Fibroblast of lung (primary cell): ENCODE results near the gene TTI1. TPM values are rescaled to one million over a fixed set of nuclear protein-coding genes. Genes with fewer than 3 reads are reported as not detected.

ENCODE experiments used
- DNase-seq, 2 donors: peaks; one replicate each; pipeline versions ENCODE4 v3.0.0 to v3.0.0-alpha.2; 2010; ENCODE audit warnings: low read depth in 2 of 2
- H2AFZ ChIP-seq: 2 replicates; pipeline ENCODE4 v1.5.1; 2012; ENCODE audit warnings: low read length, control low read depth, inconsistent platforms
- H3K27ac ChIP-seq: 2 replicates; pipeline ENCODE4 v1.5.1; 2011; ENCODE audit warnings: low read length, control low read depth; ENCODE audit not compliant: insufficient read depth
- H3K27me3 ChIP-seq: 2 replicates; pipeline ENCODE4 v1.5.1; 2011; ENCODE audit warnings: mild to moderate bottlenecking, low read length; ENCODE audit not compliant: control insufficient read depth, insufficient read depth
- H3K36me3 ChIP-seq: 2 replicates; pipeline ENCODE4 v1.5.1; 2011; ENCODE audit warnings: low read length; ENCODE audit not compliant: control insufficient read depth, insufficient read depth
- H3K4me1 ChIP-seq: 2 replicates; pipeline ENCODE4 v1.5.1; 2011; ENCODE audit warnings: low read length; ENCODE audit not compliant: control insufficient read depth, insufficient read depth; ENCODE audit errors: extremely low read depth
- H3K4me2 ChIP-seq: 2 replicates; pipeline ENCODE4 v1.5.1; 2011; ENCODE audit warnings: low read length, control low read depth; ENCODE audit not compliant: insufficient read depth; ENCODE audit errors: extremely low read depth
- H3K4me3 ChIP-seq, 4 experiments: fragments of 200-600 bp in 1 of 4; sonication (generic) in 1 of 4; replicated peaks in 1 of 4; 2 replicates each; pipeline ENCODE4 v1.5.1; 2011 to 2016; ENCODE audit warnings: low read length in 4 of 4, low read depth in 3 of 4, mild to moderate bottlenecking in 3 of 4, control low read depth in 2 of 4, inconsistent platforms in 1 of 4, mixed read lengths in 1 of 4; ENCODE audit not compliant: insufficient read depth in 1 of 4; ENCODE audit errors: control extremely low read depth in 1 of 4
- H3K79me2 ChIP-seq: 2 replicates; pipeline ENCODE4 v1.5.1; 2012; ENCODE audit warnings: mild to moderate bottlenecking, low read length, inconsistent platforms; ENCODE audit not compliant: control insufficient read depth, insufficient read depth
- H3K9ac ChIP-seq: 2 replicates; pipeline ENCODE4 v1.5.1; 2011; ENCODE audit warnings: mild to moderate bottlenecking, low read length, control low read depth; ENCODE audit not compliant: insufficient read depth
- H3K9me3 ChIP-seq: 2 replicates; pipeline ENCODE4 v1.5.1; 2012; ENCODE audit warnings: low read depth, low read length; ENCODE audit not compliant: control insufficient read depth, insufficient read depth
- H4K20me1 ChIP-seq: 2 replicates; pipeline ENCODE4 v1.5.1; 2011; ENCODE audit warnings: low read length; ENCODE audit not compliant: control insufficient read depth, insufficient read depth; ENCODE audit errors: extremely low read depth
- CTCF ChIP-seq, 2 donors: IDR thresholded peaks in 1 of 2; conservative IDR thresholded peaks in 1 of 2; 1 replicate in 1 of 2; 2 replicates in 1 of 2; pipeline ENCODE4 v1.5.1; 2011 to 2012; ENCODE audit warnings: low read length in 2 of 2, control low read depth in 1 of 2, inconsistent platforms in 1 of 2, low read depth in 1 of 2, mild to moderate bottlenecking in 1 of 2
- EZH2 ChIP-seq: IDR thresholded peaks from 2 replicates; pipeline ENCODE4 v1.5.1; 2012; ENCODE audit warnings: low read length, control low read depth, mild to moderate bottlenecking; ENCODE audit errors: missing control alignments
- polyA plus RNA-seq, 2 donors: library from polyadenylated mRNA; depleted of rRNA in 1 of 2; stranded (reverse) in 1 of 2; unstranded in 1 of 2; fragments of >200 nt; gene quantifications; 2 replicates each; pipeline ENCODE4 v1.2.1, GENCODE V29; 2011 to 2012; ENCODE audit warnings: missing spikeins in 1 of 2
- total RNA-seq: library from RNA; depleted of rRNA; stranded (reverse); fragments of >200 nt; gene quantifications from 2 replicates; pipeline ENCODE4 v1.2.1, GENCODE V29; 2014

The TTI1 gene
- total and polyA plus RNA-seq, 2 donors (not counting 1 experiment from before 2014, with no cell fraction given): 12.6 to 20.0 TPM

- Histone ChIP-seq H3K79me2 (no peaks in the 10 kb centered on the region), H3K9ac (no peak overlapping the region), H3K4me3 (no peak overlapping the region), H3K36me3 (peaks cover 21% of the 10 kb centered on the region), H3K9me3 (no peaks in the 10 kb centered on the region), H3K27ac (no peak overlapping the region), H4K20me1 (no peaks in the 10 kb centered on the region), H3K4me2 (no peak overlapping the region), H3K27me3 (no peaks in the 10 kb centered on the region), H2AFZ (no peak overlapping the region), H3K4me1 (peaks cover 5% of the 10 kb centered on the region)
- DNase-seq: no peak
- TF ChIP-seq EZH2 (no peak), CTCF (conservative IDR thresholded peaks at IDR 0.05 in 1 of 2, IDR thresholded peaks at IDR 0.05 in 1 of 2; ENCODE audit: low read depth in 1 of 2, low read length in 2 of 2) (no peak)
These were observed 34.6 kb upstream of the TTI1 start for GRCh38 chr20:38067717-38068365.

- no peaks in the 10 kb centered on the region for H3K79me2 ChIP-seq
- H3K4me1 ChIP-seq: no peaks in the 10 kb centered on the region
- DNase-seq: no peak
- no peaks in the 10 kb centered on the region for H3K27me3 ChIP-seq
- peaks cover 21% of the 10 kb centered on the region for H3K36me3 ChIP-seq
- H3K9ac ChIP-seq: no peak overlapping the region
- H2AFZ ChIP-seq: no peak overlapping the region
- no peak overlapping the region for H3K4me2 ChIP-seq
- H3K27ac ChIP-seq: no peak overlapping the region
- H3K9me3 ChIP-seq: no peaks in the 10 kb centered on the region
- H3K4me3 ChIP-seq: no peak overlapping the region
- no peaks in the 10 kb centered on the region for H4K20me1 ChIP-seq
- TF ChIP-seq EZH2 (no peak), CTCF (conservative IDR thresholded peaks at IDR 0.05 in 1 of 2, IDR thresholded peaks at IDR 0.05 in 1 of 2; ENCODE audit: low read depth in 1 of 2, low read length in 2 of 2) (no peak)
These were observed 33.9 kb upstream of the TTI1 start for GRCh38 chr20:38066969-38067716.

GRCh38 chr20:38065764-38066375 lies 32.6 kb upstream of the TTI1 start:
- no peaks in the 10 kb centered on the region for H3K79me2 ChIP-seq
- H2AFZ ChIP-seq: no peak overlapping the region
- H3K4me3 ChIP-seq: no peak overlapping the region
- H3K36me3 ChIP-seq: peaks cover 16% of the 10 kb centered on the region
- no peak overlapping the region for H3K27ac ChIP-seq
- no peak for DNase-seq
- no peaks in the 10 kb centered on the region for H4K20me1 ChIP-seq
- H3K9ac ChIP-seq: no peak overlapping the region
- H3K4me2 ChIP-seq: no peak overlapping the region
- no peaks in the 10 kb centered on the region for H3K4me1 ChIP-seq
- no peaks in the 10 kb centered on the region for H3K9me3 ChIP-seq
- H3K27me3 ChIP-seq: no peaks in the 10 kb centered on the region
- TF ChIP-seq EZH2 (no peak), CTCF (conservative IDR thresholded peaks at IDR 0.05 in 1 of 2, IDR thresholded peaks at IDR 0.05 in 1 of 2; ENCODE audit: low read depth in 1 of 2, low read length in 2 of 2) (no peak)
